ENCODE data around the gene SLC38A9.
"Not testable (repeated sequence)": the region's sequence is repeated elsewhere in the genome, so short reads cannot be mapped to it uniquely, and the experiment has no call there.

Gene SLC38A9, protein sequence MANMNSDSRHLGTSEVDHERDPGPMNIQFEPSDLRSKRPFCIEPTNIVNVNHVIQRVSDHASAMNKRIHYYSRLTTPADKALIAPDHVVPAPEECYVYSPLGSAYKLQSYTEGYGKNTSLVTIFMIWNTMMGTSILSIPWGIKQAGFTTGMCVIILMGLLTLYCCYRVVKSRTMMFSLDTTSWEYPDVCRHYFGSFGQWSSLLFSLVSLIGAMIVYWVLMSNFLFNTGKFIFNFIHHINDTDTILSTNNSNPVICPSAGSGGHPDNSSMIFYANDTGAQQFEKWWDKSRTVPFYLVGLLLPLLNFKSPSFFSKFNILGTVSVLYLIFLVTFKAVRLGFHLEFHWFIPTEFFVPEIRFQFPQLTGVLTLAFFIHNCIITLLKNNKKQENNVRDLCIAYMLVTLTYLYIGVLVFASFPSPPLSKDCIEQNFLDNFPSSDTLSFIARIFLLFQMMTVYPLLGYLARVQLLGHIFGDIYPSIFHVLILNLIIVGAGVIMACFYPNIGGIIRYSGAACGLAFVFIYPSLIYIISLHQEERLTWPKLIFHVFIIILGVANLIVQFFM

DNA sequence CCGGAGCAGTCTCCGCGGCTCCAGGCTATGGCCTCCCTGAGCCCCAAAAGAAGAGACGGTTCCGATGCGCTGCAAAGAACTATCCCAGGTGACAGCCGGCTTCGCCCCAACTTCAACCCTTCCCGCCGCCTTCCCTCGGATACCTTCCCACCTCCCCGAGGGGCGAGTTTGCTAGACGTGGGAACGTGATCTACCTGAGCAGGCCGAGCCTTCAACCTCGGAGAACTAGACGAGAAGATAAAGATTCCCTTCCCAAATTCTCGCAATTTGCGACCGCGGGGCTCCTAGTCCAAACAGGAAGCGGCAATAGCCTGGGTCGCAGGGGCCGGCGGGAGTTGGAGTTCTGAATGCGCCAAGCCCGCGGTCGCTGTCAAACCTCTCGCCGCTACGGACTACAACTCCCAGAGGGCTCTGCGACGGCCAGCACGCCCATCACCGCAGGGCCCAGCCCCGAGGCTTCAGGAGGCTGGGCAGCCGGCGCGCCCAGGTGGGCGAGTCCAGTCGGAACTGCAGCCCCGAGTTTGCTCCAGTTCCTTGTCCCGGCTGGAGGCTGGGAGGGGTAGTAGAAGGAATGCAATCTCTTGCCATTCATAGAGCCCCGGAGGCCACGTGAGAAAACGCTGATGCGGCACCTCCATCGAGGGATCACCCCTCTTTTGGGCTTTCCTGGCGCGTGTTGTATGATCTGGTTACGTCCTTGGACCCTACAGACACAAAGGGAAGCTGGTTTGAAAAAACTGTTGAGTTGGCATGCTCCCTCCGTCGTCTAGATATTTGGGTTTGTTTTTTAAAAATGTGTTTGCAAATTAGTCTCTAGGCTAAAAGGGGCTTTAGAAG is at the start of gene SLC38A9:
SLC38A9 (minus strand) TSS at position 302 of the 837 bp plus-strand sequence. CDS start 14,366 bp downstream, outside the sequence.
- peak; percentile 87 for DNase-seq (ENCODE audit: low spot score)

DNA sequence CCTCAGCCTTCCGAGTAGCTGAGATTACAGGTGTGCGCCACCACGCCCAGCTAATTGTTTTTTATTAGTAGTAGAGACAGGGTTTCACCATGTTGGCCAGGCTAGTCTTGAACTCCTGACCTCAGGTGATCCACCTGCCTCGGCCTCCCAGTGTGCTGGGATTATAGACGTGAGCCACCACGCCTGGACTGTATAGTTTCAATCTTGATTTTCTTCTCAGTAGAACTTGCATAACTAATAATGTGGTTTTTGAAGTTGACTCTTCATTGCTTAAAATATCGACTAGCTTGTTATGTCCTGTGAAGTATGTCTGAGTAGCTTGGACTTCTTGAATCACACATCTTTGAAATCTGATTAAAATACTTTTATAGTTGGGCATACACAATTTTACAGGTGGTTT is 49.6 kb upstream of the SLC38A9 start:
- DNase-seq (ENCODE audit: low spot score): not testable (repeated sequence)

DNA sequence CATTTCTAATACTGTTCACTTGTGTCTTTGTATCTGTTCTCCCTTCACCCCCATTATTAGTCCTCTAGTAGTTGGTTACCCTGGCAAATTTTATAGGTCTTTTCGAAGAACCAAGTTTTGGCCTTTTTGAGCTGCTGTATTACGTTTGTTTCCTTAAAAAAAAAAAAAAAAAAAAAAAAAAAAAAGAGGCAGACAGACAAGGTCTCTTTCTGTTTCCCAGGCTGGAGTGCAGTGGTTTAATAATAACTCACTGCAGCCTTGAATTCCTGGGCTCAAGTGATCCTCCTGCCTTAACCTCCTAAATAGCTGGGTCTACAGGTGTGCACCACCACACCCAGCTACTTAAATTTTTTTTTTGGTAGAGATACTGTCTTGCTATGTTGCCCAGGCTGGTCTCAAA is 46.6 kb upstream of the SLC38A9 start:
- DNase-seq (ENCODE audit: low spot score): no peak

DNA sequence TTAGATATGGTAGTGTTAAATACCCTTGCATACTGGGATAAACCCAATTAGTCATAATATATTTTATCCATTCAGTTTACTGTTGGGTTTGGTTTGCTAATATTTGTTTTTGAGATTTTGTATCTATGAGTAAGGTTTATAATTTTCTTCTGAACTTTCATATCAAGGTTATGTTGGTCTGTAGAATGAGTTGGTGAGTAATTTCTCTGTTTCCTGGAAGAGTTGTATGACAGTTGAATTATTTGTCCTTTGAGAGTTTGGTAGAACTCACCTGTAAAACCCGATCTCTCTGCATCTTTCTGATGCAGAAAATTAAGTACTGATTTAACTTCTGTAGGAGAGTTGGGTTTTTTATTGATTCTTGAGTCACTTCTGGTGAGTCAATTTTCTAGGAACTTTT is 46.1 kb upstream of the SLC38A9 start:
- no peak for DNase-seq (ENCODE audit: low spot score)

DNA sequence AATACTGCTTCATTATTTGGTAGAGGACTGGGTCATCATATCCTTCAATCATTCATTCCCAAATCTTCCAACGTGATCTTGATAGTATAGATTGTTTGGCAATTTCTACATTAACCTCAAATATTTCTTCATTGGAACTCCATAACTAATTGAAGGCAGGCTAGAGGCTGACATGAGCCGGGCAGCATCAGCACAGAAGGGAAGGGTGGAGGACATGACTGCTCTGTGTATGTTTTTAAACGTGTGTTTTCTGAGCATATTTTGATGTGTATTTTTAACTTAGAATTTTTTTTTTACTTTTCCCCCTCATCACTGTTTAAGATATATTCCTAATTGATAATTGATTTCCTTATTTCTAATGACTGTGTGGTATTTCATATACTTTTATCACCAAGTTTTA is 38.4 kb upstream of the SLC38A9 start:
- no peak for DNase-seq (ENCODE audit: low spot score)

DNA sequence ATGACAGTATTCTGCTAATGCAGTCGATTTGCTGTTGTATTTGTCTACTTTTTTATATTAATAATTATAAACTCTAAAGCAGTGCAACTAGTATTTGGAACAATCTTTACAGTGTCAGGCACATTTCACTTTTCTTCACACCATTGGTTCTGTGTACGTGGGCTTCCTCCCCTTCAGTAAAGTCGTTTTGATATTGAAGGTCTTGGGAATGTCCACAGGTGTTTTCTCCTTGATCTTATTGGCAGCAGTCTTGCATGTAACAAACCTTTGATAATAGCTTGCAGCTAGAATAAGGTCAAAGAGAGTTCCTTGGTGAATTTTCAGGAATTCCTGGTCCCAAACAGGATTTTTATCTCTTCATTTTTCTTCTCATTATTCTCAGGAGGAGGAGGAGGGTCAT is 37.9 kb upstream of the SLC38A9 start:
- DNase-seq (ENCODE audit: low spot score): no peak

DNA sequence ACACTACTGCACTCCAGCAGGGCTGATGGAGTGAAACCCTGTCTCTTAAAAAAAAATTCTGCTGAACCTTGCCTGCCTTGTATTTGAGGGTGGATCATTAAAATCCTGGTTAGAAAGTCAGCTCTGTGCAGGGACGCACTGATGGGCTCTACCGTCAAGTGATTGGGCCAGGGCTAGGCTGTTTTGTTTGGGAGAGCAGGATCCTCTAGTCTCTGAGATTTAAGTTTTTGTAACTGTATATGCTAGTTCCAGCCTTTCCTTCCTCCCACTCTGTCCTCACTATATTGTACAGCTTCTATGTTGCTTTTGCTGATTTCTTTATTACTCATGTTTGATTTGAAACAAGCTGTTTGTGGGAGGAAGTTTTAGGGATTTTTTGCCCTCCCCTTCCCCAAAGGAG is 37.3 kb upstream of the SLC38A9 start:
- DNase-seq (ENCODE audit: low spot score): no peak

DNA sequence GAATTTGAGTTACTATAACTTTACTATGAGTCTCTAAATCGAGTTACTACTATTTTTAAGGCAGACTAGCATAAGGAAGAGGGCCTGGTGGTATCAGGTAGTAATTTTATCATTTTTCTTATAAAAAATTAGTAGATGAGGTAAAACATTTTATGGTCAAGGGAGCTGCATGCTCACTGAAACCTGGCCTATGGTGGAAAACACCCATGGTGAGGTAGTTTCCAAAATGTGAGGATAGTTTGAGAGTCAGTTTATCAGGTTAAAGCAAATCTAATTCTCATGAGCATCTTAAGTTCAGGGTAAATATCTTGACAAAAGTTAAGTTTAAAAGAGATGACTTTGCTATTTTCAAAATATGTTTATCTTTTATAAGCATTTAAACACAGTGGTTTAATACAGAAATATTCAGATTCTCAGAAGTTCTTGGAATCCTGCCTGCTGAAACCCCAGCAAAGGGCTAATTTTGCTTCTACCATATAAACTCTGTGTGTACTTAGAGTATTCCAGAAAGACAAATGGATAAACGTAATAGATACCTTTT is 35.7 kb upstream of the SLC38A9 start:
- DNase-seq (ENCODE audit: low spot score): no peak

DNA sequence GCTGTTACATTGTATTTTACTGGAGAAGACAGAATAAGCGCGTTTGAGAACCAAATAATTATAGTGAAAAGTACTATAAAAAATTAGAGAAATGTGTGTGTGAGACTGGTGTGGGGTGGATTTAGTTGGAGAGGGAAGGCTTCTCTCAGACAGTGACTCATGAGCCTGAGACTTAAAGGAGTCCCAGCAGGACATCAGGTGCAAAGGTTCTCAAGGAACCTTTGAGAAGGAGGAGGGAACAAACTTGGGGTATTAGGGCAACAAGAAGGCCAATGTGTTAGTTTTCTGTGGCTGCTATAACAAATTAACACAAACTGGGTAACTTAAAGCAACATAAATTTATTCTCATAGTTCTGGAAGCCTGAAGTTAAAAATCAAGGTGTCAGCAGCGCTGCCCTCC is 30.7 kb upstream of the SLC38A9 start:
- no peak for DNase-seq (ENCODE audit: low spot score)

DNA sequence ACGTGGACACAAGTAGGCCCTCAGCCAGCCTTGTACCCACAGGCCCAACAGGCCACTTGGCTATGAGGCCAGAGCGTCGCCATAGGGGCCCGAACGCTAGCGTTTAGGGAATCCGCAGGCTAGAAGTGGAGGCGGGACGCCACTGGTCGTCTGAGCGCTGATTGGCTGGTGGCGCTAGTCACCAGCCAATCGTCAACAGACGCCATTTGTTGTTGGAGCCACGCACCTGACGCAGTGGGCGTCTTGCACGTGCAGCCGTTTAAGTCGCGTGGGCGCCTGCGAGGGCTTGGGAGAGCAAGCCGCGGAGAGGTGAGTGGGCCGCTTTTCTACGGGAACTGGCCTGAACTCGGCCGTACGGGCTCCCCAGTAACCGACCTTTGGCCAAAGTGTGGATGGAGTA is 25.7 kb upstream of the SLC38A9 start, which contains the start of gene DDX4:
DDX4 (plus strand) TSS at position 269 of the 400 bp plus-strand sequence. CDS start 903 bp downstream, outside the sequence.
- no peak for DNase-seq (ENCODE audit: low spot score)

DNA sequence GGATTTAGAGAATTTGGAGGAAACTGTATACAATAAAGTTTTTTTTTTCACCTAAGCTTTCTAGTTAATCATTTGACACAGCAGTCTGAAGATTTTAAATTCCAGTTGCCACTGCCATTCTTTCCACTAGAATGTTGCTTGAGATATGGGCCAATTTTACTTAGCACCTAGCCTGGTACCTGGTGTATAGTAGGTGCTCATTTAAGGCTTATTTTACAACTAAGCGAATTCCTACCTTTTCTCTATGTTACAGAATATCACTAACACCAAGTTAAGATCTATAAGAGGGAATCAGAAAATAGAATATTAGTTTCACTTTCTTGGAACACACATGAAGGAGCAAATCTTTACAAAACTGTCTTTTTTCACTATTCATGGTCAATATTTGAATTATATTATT is 22.5 kb upstream of the SLC38A9 start:
- DNase-seq (ENCODE audit: low spot score): no peak

DNA sequence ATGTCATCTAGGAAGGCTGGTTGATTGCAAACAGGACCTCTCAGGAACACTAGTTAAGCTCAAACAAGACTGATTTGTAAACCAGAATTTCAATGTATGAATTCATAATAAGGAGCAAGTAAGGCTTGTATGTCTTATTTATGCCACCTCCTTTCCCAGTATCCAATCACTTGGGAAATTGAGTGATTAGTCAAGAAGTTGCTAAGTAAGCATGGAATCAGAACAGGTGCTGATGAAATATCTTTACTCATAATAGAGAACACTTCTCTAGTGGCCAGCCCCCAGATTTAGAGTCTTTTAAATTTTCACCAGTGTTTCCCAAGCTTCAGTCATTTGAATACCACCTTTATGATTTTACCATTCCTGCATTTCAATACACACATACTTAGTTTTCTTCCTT is 20.5 kb upstream of the SLC38A9 start:
- DNase-seq (ENCODE audit: low spot score): no peak

DNA sequence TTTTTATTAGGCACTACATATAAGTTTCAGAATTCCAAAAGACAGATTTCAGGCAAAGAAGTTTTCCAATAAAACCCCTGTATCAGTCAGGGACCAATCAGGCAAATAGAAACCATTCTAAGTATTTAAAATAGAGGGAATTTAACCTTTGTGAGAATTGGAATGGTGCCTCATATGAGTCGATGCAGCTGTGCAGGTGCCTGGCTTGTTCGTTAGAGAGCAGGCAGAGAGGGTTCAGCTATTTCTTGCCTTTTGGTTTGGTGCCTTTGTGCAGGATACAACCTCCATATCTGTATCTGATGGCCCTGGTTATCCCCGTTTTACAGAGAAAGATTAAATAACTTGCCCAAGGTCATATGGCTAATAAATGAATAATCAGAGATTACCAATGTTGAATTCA is 19.7 kb upstream of the SLC38A9 start:
- DNase-seq (ENCODE audit: low spot score): no peak

DNA sequence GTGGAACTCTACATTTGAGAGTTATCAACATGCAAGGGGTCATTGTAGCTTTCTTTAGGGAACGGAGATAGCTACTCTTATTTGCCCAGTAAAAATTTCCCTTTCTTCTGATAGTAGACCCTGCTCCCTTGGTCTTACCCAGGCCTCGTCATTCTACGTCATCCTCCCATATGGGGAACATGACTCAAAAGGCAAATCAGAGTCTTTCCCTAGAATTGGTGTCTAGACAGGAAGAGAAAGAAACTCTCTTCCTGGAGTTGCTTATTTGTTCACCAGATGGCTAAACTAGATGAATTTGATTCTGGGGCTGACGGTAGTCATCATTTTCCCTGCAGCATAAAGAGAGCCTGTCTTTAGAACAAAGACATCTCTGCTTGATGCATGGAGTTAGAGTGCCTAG is 12.2 kb upstream of the SLC38A9 start:
- no peak for DNase-seq (ENCODE audit: low spot score)

DNA sequence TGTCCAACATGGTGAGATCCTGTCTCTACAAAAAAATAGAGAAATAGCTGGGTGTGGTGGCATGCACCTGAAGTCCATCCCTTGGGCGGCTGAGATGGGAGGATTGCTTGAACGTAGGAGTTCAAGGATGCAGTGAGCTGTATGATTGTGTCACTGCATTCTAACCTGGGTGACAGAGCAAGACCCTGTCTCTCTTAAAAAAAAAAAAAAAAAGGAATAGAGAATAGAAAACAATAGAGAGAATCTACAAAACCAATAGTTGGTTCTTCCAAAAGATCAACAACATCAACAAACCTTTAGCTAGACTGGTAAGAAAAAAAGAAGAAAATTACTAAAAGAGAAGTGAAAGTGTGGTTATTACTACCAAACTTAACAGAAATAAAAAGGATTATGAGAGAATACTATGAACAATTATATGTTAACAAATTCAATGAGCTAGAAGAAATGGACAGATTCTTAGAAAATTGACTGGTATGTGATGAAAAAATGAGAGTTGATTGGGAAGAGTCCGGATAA is 8.1 kb upstream of the SLC38A9 start:
- DNase-seq (ENCODE audit: low spot score): no peak

DNA sequence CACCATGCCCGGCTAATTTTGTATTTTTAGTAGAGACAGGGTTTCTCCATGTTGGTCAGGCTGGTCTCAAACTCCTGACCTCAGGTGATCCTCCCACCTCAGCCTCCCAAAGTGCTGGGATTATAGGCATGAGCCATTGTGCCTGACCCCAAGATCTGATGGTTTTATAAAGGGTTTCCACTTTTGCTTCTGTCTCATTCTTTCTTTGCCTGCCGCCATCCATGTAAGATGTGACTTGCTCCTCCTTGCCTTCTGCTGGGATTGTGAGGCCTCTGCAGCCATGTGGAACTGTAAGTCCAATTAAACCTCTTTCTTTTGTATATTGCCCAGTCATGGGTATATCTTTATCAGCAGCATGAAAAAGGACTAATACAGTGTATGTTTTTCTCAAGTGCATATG is 6.9 kb upstream of the SLC38A9 start:
- DNase-seq (ENCODE audit: low spot score): not testable (repeated sequence)

DNA sequence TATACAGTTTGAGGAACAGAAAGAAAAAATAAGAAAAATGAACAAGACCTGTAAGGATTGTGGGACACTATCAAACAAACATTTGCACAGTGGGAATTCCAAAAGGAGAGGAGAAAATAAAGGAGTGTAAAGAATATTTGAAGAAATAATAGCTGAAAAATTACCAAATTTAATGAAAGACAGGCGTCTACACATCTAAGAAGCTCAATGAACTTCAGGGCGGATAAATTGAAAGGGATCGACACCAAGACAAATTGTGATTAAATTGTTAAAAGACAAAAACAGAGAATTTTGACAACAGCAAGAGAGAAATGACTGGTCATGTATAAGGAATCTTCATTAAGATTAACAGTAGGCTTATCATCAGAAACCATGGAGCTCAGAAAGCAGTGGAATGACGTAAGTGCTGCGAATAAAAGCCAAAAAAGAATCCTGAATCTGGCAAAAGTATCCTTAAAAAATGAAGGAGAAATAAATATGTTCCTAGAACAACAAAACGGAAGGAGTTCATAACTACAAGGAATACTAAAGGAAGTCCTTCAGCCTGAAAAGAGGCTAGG is 3.5 kb upstream of the SLC38A9 start:
- DNase-seq (ENCODE audit: low spot score): no peak

DNA sequence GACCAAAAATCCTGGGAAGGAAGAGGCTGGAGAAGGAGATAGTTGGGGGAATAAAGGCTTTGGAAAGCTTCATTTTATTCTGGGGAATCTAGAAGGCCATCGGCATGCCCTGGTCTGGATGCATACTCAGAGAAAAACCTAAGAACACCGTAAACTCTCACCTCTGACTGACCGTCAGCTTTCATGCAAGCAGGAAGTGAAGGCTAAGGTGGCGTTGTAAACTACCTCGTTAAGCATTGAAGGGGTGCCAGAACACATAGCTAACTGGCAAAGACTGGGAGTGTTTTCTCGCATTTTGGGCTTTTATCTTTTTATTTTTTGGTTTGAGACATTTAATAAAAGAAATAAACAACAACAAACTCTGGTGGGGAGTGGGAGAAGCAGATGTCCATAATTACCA is 2.6 kb upstream of the SLC38A9 start:
- no peak for DNase-seq (ENCODE audit: low spot score)

DNA sequence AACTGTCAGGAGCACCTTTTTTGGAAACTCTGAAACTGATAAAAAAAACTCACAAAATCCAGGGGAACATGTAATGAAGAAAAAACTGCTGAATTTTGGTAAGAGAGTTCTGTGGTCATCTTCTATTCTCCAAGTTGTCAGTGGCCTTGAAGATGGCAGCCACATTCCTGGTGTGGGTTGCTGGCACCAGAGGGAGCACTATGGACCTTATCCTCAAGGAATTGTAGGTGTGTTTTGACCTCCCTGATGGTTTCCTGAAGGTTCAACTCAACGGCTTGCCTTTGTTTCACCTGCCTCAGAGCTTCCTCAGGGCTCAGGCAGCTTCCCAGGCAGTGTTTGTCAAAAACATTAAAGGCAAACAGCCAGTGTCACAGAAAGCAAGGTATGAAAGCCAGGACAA is 2.2 kb upstream of the SLC38A9 start:
- no peak for DNase-seq (ENCODE audit: low spot score)

DNA sequence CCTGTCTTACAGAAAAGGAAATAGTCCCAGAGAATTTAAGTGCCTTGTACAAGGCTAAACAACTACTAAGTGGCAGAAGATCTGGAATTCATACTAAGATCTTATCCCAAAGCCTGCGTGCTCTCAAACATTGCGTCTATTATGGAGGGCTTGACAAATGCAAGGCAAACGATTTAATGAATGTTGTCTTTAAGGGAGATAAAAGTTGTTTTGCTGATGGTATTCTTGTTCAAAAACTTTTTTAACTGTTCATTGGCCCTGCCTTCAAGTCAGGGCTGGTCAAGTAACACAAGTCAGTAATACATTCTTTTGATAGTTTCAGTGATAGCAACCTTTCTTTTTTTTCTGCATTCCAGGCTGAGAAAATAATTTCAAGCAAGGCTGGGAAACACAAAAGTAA is 1.7 kb upstream of the SLC38A9 start:
- peak; percentile 30 for DNase-seq (ENCODE audit: low spot score)

DNA sequence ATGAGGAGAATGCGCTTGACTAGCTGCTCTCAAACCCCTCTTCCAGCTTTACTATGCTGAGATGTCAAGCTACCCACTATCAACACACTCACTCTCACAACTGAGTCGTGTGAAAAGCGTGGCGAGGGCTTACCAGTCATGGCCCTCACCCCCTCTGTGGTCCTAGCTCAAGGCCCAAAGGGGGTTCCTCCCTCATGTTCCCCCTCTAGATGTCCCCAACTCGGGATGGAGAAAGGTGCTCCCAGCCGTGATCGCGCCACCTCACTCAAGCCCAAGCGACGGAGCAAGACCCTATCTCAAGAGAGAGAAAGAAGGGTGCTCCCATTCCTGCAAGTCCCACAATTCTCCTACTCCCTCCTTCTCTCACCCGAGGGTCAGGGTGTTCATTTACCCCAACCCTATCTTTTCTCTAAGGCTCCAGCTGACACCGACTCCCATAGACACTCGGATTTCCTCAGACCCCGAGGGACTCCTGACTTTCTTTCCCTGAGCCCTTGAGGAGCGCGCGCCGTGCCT is 559 bp downstream of the SLC38A9 start:
- DNase-seq (ENCODE audit: low spot score): peak; percentile 24

DNA sequence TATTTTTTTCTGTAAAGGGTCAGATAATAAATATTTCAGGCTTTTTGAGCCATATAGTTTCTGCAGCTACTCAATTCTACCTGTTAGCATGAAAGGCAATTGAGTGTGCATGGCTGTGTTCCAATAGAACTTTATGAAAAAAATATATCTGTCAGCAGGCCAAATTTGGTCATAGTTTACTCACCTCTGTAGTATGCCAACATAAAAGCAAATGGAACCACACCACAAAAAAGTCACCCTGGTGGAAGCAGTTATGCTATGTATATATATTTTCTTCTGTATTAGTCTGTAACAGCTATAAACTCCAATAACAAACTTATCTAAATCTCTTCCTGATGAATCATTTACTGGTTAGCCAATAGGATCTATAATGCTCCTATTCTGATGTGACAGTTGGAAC is 3.4 kb downstream of the SLC38A9 start:
- DNase-seq (ENCODE audit: low spot score): no peak

Data from hepatic stellate cell (primary cell).